GM23248 (cell line): ENCODE data around the gene DLG2. TPM values are rescaled to one million over a fixed set of nuclear protein-coding genes. Genes with fewer than 3 reads are reported as not detected.

Source experiments
- DNase-seq: peaks from one replicate; pipeline ENCODE4 v3.0.0-alpha.2; 2015
- H2AFZ ChIP-seq: fragments of 200-600 bp; sonication (generic); 2 replicates; pipeline ENCODE4 v1.6.1; 2016; ENCODE audit warnings: antibody characterized with exemption
- H3F3A ChIP-seq: fragments of 200-600 bp; sonication (generic); 2 replicates; pipeline ENCODE4 v1.6.1; 2016; ENCODE audit warnings: mild to moderate bottlenecking, antibody characterized with exemption, mixed run types; ENCODE audit not compliant: insufficient read depth
- H3K27ac ChIP-seq: fragments of 200-600 bp; sonication (generic); 2 replicates; pipeline ENCODE4 v1.5.1; 2016; ENCODE audit warnings: mild to moderate bottlenecking
- H3K27me3 ChIP-seq: fragments of 200-600 bp; sonication (generic); replicated peaks from 2 replicates; pipeline ENCODE4 v1.6.1; 2016; ENCODE audit warnings: mild to moderate bottlenecking; ENCODE audit not compliant: insufficient read depth
- H3K36me3 ChIP-seq: fragments of 200-600 bp; sonication (generic); 2 replicates; pipeline ENCODE4 v1.6.1; 2016; ENCODE audit warnings: low read depth, mild to moderate bottlenecking
- H3K4me1 ChIP-seq: fragments of 200-600 bp; sonication (generic); 2 replicates; pipeline ENCODE4 v1.6.1; 2016; ENCODE audit warnings: mild to moderate bottlenecking; ENCODE audit not compliant: insufficient read depth
- H3K4me2 ChIP-seq: fragments of 200-600 bp; sonication (generic); one replicate; pipeline ENCODE4 v1.6.1; 2016; ENCODE audit warnings: mild to moderate bottlenecking; ENCODE audit not compliant: unreplicated experiment
- H3K4me3 ChIP-seq: fragments of 200-600 bp; sonication (generic); 2 replicates; pipeline ENCODE4 v1.5.1; 2016; ENCODE audit warnings: mild to moderate bottlenecking
- H3K79me2 ChIP-seq: fragments of 200-600 bp; sonication (generic); 2 replicates; pipeline ENCODE4 v1.6.1; 2016; ENCODE audit warnings: mild to moderate bottlenecking; ENCODE audit not compliant: insufficient read depth
- H3K9ac ChIP-seq: fragments of 200-600 bp; sonication (generic); 2 replicates; pipeline ENCODE4 v1.6.1; 2016; ENCODE audit warnings: mild to moderate bottlenecking
- H3K9me2 ChIP-seq: fragments of 200-600 bp; sonication (generic); 2 replicates; pipeline ENCODE4 v1.6.1; 2016; ENCODE audit warnings: mixed run types, mild to moderate bottlenecking, moderate library complexity; ENCODE audit not compliant: insufficient read depth
- H3K9me3 ChIP-seq: fragments of 200-600 bp; sonication (generic); one replicate; pipeline ENCODE4 v1.6.1; 2017; ENCODE audit warnings: low read depth
- H4K20me1 ChIP-seq: fragments of 200-600 bp; sonication (generic); 2 replicates; pipeline ENCODE4 v1.6.0; 2016; ENCODE audit not compliant: insufficient read depth
- EZH2 ChIP-seq: fragments of 200-600 bp; sonication (generic); IDR thresholded peaks from 2 replicates; pipeline ENCODE4 v1.6.1; 2018; ENCODE audit warnings: antibody characterized with exemption, mild to moderate bottlenecking; ENCODE audit not compliant: insufficient read depth, poor library complexity, severe bottlenecking
- EZH2phosphoT487 ChIP-seq: fragments of 200-600 bp; sonication (generic); IDR thresholded peaks from 2 replicates; pipeline ENCODE4 v1.6.1; 2018; ENCODE audit warnings: antibody characterized with exemption, moderate library complexity, mild to moderate bottlenecking, low read depth; ENCODE audit not compliant: insufficient read depth
- WGBS, 2 experiments: methylation state at CpG; one replicate each; pipeline ENCODE4 v1.1.6; 2015 to 2017; ENCODE audit warnings: low lambda C conversion rate in 2 of 2, low coverage in 1 of 2; ENCODE audit errors: missing lambda C conversion rate in 2 of 2; 5-methylcytosine and 5-hydroxymethylcytosine counted together
- in situ Hi-C: fragments of 300-500 bp; cut with MboI; formaldehyde crosslinking; loops from 2 replicates; pipeline ENCODE4 v1.15.0; 2020
- polyA plus RNA-seq: library from polyadenylated mRNA; unstranded; fragments of >200 nt; fragmentation: Nextera tagmentation; extraction: Ambion mirVana; gene quantifications from 2 replicates; pipeline ENCODE4 v1.2.1, GENCODE V29; 2016
- total RNA-seq: library from RNA; depleted of rRNA; stranded (reverse); fragments of >200 nt; shearing (Covaris generic); gene quantifications from 2 replicates; pipeline ENCODE4 v1.2.3, GENCODE V29; 2014

DLG2 gene
- total and polyA plus RNA-seq, 2 experiments from 2014 or later = 1.1 to 1.7 TPM

DNA sequence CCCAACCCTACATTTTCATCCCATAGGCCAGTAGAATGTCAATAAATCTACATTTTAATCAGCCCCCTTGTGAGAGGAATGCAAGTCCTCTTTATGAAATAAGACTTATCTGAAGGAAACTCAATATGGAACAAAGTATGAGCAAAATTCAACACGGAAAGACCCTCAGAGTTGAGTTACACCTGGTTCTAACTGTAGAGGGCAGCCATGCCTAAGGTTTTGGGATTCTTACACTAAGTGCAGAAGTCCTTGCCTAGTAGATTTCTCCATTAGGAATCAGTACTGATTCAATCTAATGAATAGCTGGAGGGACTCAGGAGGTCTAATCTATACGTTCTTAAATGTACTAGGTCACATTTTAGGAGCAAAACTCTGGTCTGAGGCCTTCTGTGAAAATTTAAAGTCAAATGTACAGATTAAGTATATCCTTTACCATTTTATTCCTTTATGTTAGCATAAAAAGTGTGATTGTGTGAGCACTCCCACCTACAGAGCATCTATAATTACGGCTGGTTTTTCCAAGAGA is 904.5 kb downstream of the DLG2 start:
- Histone ChIP-seq H3F3A (no peaks in the 10 kb centered on the region), H3K4me2 (no peak overlapping the region), H3K27me3 (peaks cover 15% of the 10 kb centered on the region), H3K9me3 (no peaks in the 10 kb centered on the region), H3K9me2 (no peaks in the 10 kb centered on the region), H3K27ac (no peak overlapping the region), H3K36me3 (no peaks in the 10 kb centered on the region), H3K4me3 (no peak overlapping the region), H3K9ac (no peak overlapping the region), H4K20me1 (no peaks in the 10 kb centered on the region), H3K79me2 (no peaks in the 10 kb centered on the region), H2AFZ (no peak overlapping the region), H3K4me1 (no peaks in the 10 kb centered on the region)
- DNase-seq = peak; percentile 1
- in situ Hi-C loops = no loop called here
- TF ChIP-seq EZH2 = no peak
- TF ChIP-seq EZH2phosphoT487 = no peak
- 41 to 49% methylated on average over 3 of the region's 3 CpGs for whole genome bisulfite sequencing, 2 experiments

DNA sequence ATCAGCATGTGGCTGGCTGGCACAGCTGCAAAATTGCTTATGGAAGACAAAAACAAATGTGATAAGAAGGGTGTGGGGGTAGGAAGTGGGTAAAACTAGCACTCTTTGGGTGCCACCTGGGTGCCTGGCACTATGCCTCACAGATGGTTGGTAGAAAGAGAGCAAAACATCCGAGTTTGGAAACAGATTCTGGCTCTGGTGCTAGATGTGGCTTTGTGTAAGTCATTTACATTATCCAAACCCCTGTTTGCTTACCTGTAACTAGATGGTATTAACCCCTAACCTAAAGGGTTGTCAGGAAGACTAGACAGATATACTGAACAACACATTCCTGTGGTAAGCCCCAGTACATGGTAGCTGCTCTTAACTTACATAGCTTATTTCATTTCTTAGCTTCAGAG is 905.6 kb downstream of the DLG2 start:
- no peak overlapping the region for H3K4me2 ChIP-seq
- 0% methylated on average over 1 of the region's 1 CpG for WGBS, 2 experiments
- no peaks in the 10 kb centered on the region for H3F3A ChIP-seq
- no peak for DNase-seq
- H3K4me3 ChIP-seq = no peak overlapping the region
- no peaks in the 10 kb centered on the region for H3K36me3 ChIP-seq
- TF ChIP-seq EZH2 = no peak
- no peak for TF ChIP-seq EZH2phosphoT487
- H2AFZ ChIP-seq = no peak overlapping the region
- no peaks in the 10 kb centered on the region for H3K79me2 ChIP-seq
- no peaks in the 10 kb centered on the region for H4K20me1 ChIP-seq
- H3K9me3 ChIP-seq = no peaks in the 10 kb centered on the region
- in situ Hi-C loops = no loop called here
- no peaks in the 10 kb centered on the region for H3K9me2 ChIP-seq
- H3K4me1 ChIP-seq = no peaks in the 10 kb centered on the region
- peaks cover 15% of the 10 kb centered on the region for H3K27me3 ChIP-seq
- H3K9ac ChIP-seq = no peak overlapping the region
- H3K27ac ChIP-seq = no peak overlapping the region

DNA sequence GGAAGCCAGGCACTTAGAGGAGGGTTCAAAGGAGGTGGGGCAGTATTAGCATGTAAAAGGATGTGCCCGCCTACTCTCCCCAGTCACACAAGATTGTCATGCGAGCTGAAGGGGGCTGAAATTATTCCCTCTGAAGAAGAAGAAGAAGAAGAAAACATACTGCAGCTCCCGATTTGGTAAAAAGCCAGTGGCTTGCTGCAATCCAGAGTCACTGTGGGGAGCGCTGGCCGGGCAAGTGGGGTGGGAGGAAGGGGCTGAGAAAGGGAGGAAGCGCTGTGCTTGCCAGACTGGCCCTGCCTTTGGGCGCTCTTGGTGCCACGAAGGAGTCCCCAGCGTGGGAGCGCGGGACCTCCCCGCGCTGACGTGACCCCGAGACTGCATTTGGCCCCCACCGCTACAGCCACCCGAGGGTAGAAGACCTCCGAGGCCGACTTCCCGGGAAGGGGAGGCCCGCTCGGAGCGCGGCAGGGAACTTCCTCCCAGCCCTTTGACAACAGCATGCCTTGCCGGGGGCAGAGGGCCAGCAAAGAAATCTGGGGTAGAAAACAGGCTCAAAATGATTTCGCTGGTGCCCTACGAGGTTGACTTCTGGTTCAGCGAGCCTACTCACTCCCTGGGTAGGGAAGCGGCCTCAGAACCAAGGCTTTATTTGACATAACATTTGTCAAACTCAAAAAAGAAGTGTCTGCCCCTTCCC is 906.3 kb downstream of the DLG2 start:
- H3K4me2 ChIP-seq = peak overlapping the region; percentile 59

DNA sequence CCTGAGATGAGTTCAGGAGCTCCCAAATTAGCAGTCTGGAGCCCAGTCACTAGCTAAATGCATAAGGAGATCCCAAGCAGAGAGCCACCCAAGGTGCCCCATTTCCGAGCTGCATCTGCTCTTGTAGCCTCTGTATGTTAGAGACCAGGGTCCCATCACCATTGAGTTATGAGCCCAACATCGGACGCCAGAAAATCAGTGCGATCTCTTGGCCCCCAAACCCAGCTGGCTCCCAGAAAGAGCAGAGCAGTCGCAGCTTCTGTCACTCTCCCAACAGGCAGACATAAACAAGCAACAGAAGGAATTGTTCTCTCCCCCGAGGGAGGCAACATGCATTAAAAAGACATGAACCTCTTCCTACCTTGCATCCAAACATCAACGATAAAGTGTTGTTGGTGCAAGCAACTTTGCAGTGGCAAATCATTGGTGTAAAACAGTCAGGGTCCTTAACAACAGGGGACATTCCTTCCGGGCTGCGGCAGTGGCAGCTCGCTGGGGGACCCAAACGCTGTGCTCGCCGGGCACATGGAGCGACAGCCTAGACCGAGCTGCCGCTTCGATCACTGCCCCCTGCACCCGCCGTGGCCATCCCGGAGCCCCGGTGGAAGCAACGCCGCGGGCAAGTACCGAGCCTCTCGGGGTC is 907.1 kb downstream of the DLG2 start:
- TF ChIP-seq EZH2 (no peak), EZH2phosphoT487 (no peak)
- H3K9ac ChIP-seq = no peak overlapping the region
- H3K27ac ChIP-seq = no peak overlapping the region
- in situ Hi-C loops = no loop called here
- no peaks in the 10 kb centered on the region for H3K36me3 ChIP-seq
- 4 to 7% methylated on average over 26 of the region's 26 CpGs for WGBS, 2 experiments
- H3F3A ChIP-seq = no peaks in the 10 kb centered on the region
- H3K4me2 ChIP-seq = peak overlapping the region; percentile 59
- H3K9me3 ChIP-seq = no peaks in the 10 kb centered on the region
- peak overlapping the region; percentile 29; the same call in 1 of the 2 replicates for H3K4me3 ChIP-seq
- no peaks in the 10 kb centered on the region for H3K9me2 ChIP-seq
- H3K4me1 ChIP-seq = no peaks in the 10 kb centered on the region
- H3K27me3 ChIP-seq = peaks cover 15% of the 10 kb centered on the region
- peak; percentile 0 for DNase-seq
- H3K79me2 ChIP-seq = no peaks in the 10 kb centered on the region
- H2AFZ ChIP-seq = 0 out of 2 replicates have a peak overlapping the region, but pooled peaks have one; percentile 58
- H4K20me1 ChIP-seq = no peaks in the 10 kb centered on the region

More for the DNA sequence above, 906.3 kb downstream of the DLG2 start:
- DNase-seq = peak; percentile 19
- TF ChIP-seq EZH2phosphoT487 (no peak), EZH2 (no peak)
- Histone ChIP-seq H3K27me3 (peaks cover 15% of the 10 kb centered on the region), H4K20me1 (no peaks in the 10 kb centered on the region), H3K79me2 (no peaks in the 10 kb centered on the region), H3K27ac (no peak overlapping the region), H3K4me1 (no peaks in the 10 kb centered on the region), H3K9ac (no peak overlapping the region), H3F3A (no peaks in the 10 kb centered on the region), H3K36me3 (no peaks in the 10 kb centered on the region), H3K4me3 (peak overlapping the region; percentile 59), H3K9me2 (no peaks in the 10 kb centered on the region), H3K9me3 (no peaks in the 10 kb centered on the region), H2AFZ (peak overlapping the region; percentile 58)
- in situ Hi-C loops = no loop called here
- WGBS, 2 experiments = 2% methylated on average over 19 to 29 of the region's 29 CpGs
